ENCODE results near the gene TMPRSS4. TPM values are rescaled to one million over a fixed set of nuclear protein-coding genes. Genes with fewer than 3 reads are reported as not detected.

TMPRSS4 gene
- total and polyA plus RNA-seq, 4 donors: 0.08 to 0.33 (median 0.24) TPM; not detected in 1

- H3K9me3 ChIP-seq (ENCODE audit: control insufficient read depth in 4 of 4, low read length in 3 of 4): no peaks in the 10 kb centered on the region
- DNase-seq (ENCODE audit: low spot score): no peak
- peaks cover 0 to 9% (median 1%) of the 10 kb centered on the region in 4 donors for H3K4me1 ChIP-seq (ENCODE audit: control insufficient read depth in 4 of 4, insufficient read depth in 4 of 4, low read length in 3 of 4)
- TF ChIP-seq ZBTB33 (IDR thresholded peaks at IDR 0.05): no peak
- TF ChIP-seq YY1 (IDR thresholded peaks at IDR 0.05): no peak
- TF ChIP-seq GABPA (IDR thresholded peaks at IDR 0.05 in 1 of 2, conservative IDR thresholded peaks at IDR 0.05 in 1 of 2): no peak
- TF ChIP-seq RXRA (IDR thresholded peaks at IDR 0.05): no peak
- no peak for TF ChIP-seq NR2F2 (IDR thresholded peaks at IDR 0.05)
- no peak for TF ChIP-seq MAX (IDR thresholded peaks at IDR 0.05)
- H3K27me3 ChIP-seq (ENCODE audit: control insufficient read depth in 4 of 4, insufficient read depth in 4 of 4, low read length in 3 of 4): no peaks in the 10 kb centered on the region
- no peaks in the 10 kb centered on the region for H3K36me3 ChIP-seq (ENCODE audit: control insufficient read depth in 4 of 4, insufficient read depth in 3 of 4, low read depth in 1 of 4, low read length in 3 of 4)
- no peak overlapping the region for H3K4me3 ChIP-seq (ENCODE audit: low read depth in 1 of 3, low read length in 3 of 3)
- WGBS: 85% methylated on average over 10 of the region's 10 CpGs
- no peak overlapping the region for H3K27ac ChIP-seq (ENCODE audit: low read depth in 1 of 2, low read length in 2 of 2)
- H3K9ac ChIP-seq (ENCODE audit: low read depth in 1 of 2, low read length in 2 of 2): no peak overlapping the region
Observed at GRCh38 chr11:118099838-118100556, 23.1 kb downstream of the TMPRSS4 start.

- 74% methylated on average over 3 of the region's 3 CpGs for WGBS
- H3K27ac ChIP-seq (ENCODE audit: low read depth in 1 of 2, low read length in 2 of 2): no peak overlapping the region
Observed at GRCh38 chr11:118100691-118101232, 23.9 kb downstream of the TMPRSS4 start.

More at GRCh38 chr11:118100691-118101232, 23.9 kb downstream of the TMPRSS4 start:
- H3K9me3 ChIP-seq (ENCODE audit: control insufficient read depth in 4 of 4, low read length in 3 of 4): no peaks in the 10 kb centered on the region
- no peak overlapping the region for H3K9ac ChIP-seq (ENCODE audit: low read depth in 1 of 2, low read length in 2 of 2)
- no peaks in the 10 kb centered on the region for H3K27me3 ChIP-seq (ENCODE audit: control insufficient read depth in 4 of 4, insufficient read depth in 4 of 4, low read length in 3 of 4)
- H3K4me1 ChIP-seq (ENCODE audit: control insufficient read depth in 4 of 4, insufficient read depth in 4 of 4, low read length in 3 of 4): peaks cover 0 to 7% (median under 1%) of the 10 kb centered on the region in 4 donors
- DNase-seq (ENCODE audit: low spot score): no peak
- no peak overlapping the region for H3K4me3 ChIP-seq (ENCODE audit: low read depth in 1 of 3, low read length in 3 of 3)
- H3K36me3 ChIP-seq (ENCODE audit: control insufficient read depth in 4 of 4, insufficient read depth in 3 of 4, low read depth in 1 of 4, low read length in 3 of 4): no peaks in the 10 kb centered on the region
- TF ChIP-seq ZBTB33 (IDR thresholded peaks at IDR 0.05): no peak
- TF ChIP-seq FOXA2 (IDR thresholded peaks at IDR 0.05): no peak
- TF ChIP-seq HNF4A (conservative IDR thresholded peaks at IDR 0.05): no peak
- TF ChIP-seq MAX (IDR thresholded peaks at IDR 0.05): no peak
- TF ChIP-seq HNF4G (IDR thresholded peaks at IDR 0.05): no peak
- TF ChIP-seq ATF3 (IDR thresholded peaks at IDR 0.05): no peak
- no peak for TF ChIP-seq SP1 (IDR thresholded peaks at IDR 0.05)
- no peak for TF ChIP-seq GABPA (IDR thresholded peaks at IDR 0.05 in 1 of 2, conservative IDR thresholded peaks at IDR 0.05 in 1 of 2)
- no peak for TF ChIP-seq RAD21 (IDR thresholded peaks at IDR 0.05)
- no peak for TF ChIP-seq RXRA (IDR thresholded peaks at IDR 0.05)
- TF ChIP-seq YY1 (IDR thresholded peaks at IDR 0.05): no peak
- no peak for TF ChIP-seq EGR1 (IDR thresholded peaks at IDR 0.05; ENCODE audit: low read depth in 2 of 2)
- no peak for TF ChIP-seq JUND (IDR thresholded peaks at IDR 0.05)
